Endothelial cell of umbilical vein (primary cell): Measurements from ENCODE around the gene ZNRF3. TPM values are rescaled to one million over a fixed set of nuclear protein-coding genes. Genes with fewer than 3 reads are reported as not detected.

Experiments used
- BruUV-seq: library from RNA; stranded (reverse); fragments of 400-500 nt; replicated peaks from 2 replicates; lab custom pipeline; 2021; lab: Mats Ljungman, UMichigan
- CTCF ChIA-PET: fragments of 300-600, 350-600 bp; sonication (Branson Sonifier 250); formaldehyde crosslinking; loops from one replicate; lab custom pipeline; 2021; ENCODE audit warnings: antibody characterized with exemption, inconsistent platforms; lab: Charles Lee
- POLR2A ChIA-PET: fragments of 300-600, 350-600 bp; sonication (Branson Sonifier 250); formaldehyde crosslinking; loops from one replicate; lab custom pipeline; 2021; ENCODE audit warnings: antibody characterized with exemption, inconsistent platforms; lab: Charles Lee
- DNase-seq: peaks from one replicate; pipeline ENCODE4 v3.0.0-alpha.2; 2011; ENCODE audit warnings: low read depth, low spot score
- FAIRE-seq: peaks from 2 replicates; lab custom pipeline; 2011; peaks lifted over from hg19 to GRCh38; lab: Jason Lieb, UNC
- H2AFZ ChIP-seq: 2 replicates; pipeline ENCODE4 v1.6.0; 2012; ENCODE audit warnings: low read depth, low read length, control low read depth, inconsistent platforms
- H3K27ac ChIP-seq: 2 replicates; pipeline ENCODE4 v1.5.1; 2011; ENCODE audit warnings: low read depth, mild to moderate bottlenecking, control low read depth, low read length, moderate library complexity; ENCODE audit not compliant: insufficient read depth
- H3K27me3 ChIP-seq, 2 experiments: 2 replicates each; pipeline versions ENCODE4 v1.6.0 to v1.6.1; 2011; ENCODE audit warnings: low read length in 2 of 2, mixed read lengths in 1 of 2; ENCODE audit not compliant: control insufficient read depth in 2 of 2, insufficient read depth in 2 of 2
- H3K36me3 ChIP-seq, 2 experiments: 2 replicates in 1 of 2; 3 replicates in 1 of 2; pipeline ENCODE4 v1.5.1; 2011; ENCODE audit warnings: low read length in 2 of 2, mild to moderate bottlenecking in 1 of 2, moderate library complexity in 1 of 2; ENCODE audit not compliant: control insufficient read depth in 2 of 2, insufficient read depth in 2 of 2; ENCODE audit errors: extremely low read depth in 1 of 2
- H3K4me1 ChIP-seq: 3 replicates; pipeline ENCODE4 v1.5.1; 2011; ENCODE audit warnings: mild to moderate bottlenecking, low read length; ENCODE audit not compliant: control insufficient read depth, insufficient read depth; ENCODE audit errors: extremely low read depth
- H3K4me2 ChIP-seq: 2 replicates; pipeline ENCODE4 v1.6.1; 2011; ENCODE audit warnings: low read length, control low read depth, mixed read lengths; ENCODE audit not compliant: insufficient read depth
- H3K4me3 ChIP-seq, 3 experiments: fragments of 200-600 bp in 1 of 3; sonication (generic), shearing (Covaris generic) in 1 of 3; replicated peaks in 1 of 3; 2 replicates each; pipeline ENCODE4 v1.5.1; 2011 to 2016; ENCODE audit warnings: control low read depth in 3 of 3, low read length in 3 of 3, mild to moderate bottlenecking in 2 of 3, inconsistent platforms in 1 of 3, low read depth in 1 of 3, moderate library complexity in 1 of 3; ENCODE audit not compliant: insufficient read depth in 1 of 3
- H3K79me2 ChIP-seq: 2 replicates; pipeline ENCODE4 v1.6.0; 2012; ENCODE audit warnings: low read length, inconsistent platforms; ENCODE audit not compliant: control insufficient read depth, insufficient read depth
- H3K9ac ChIP-seq: replicated peaks from 2 replicates; pipeline ENCODE3; 2011; ENCODE audit warnings: low read length, control low read depth; ENCODE audit not compliant: insufficient read depth; ENCODE audit errors: extremely low read depth
- H3K9me1 ChIP-seq: replicated peaks from 3 replicates; pipeline ENCODE4 v1.6.0; 2011; ENCODE audit warnings: mild to moderate bottlenecking, low read length; ENCODE audit not compliant: control insufficient read depth, insufficient read depth; ENCODE audit errors: extremely low read depth
- H3K9me3 ChIP-seq: replicated peaks from 2 replicates; pipeline ENCODE4 v1.5.1; 2012; ENCODE audit warnings: low read length, inconsistent platforms; ENCODE audit not compliant: control insufficient read depth, insufficient read depth
- H4K20me1 ChIP-seq: replicated peaks from 2 replicates; pipeline ENCODE3; 2011; ENCODE audit warnings: mild to moderate bottlenecking, low read length; ENCODE audit not compliant: control insufficient read depth, insufficient read depth; ENCODE audit errors: extremely low read depth
- EZH2 ChIP-seq: IDR thresholded peaks from 2 replicates; pipeline ENCODE4 v1.6.1; 2012; ENCODE audit warnings: borderline replicate concordance, low read depth, mild to moderate bottlenecking, moderate library complexity, low read length, inconsistent platforms; ENCODE audit not compliant: severe bottlenecking
- FOS ChIP-seq: IDR thresholded peaks from 2 replicates; pipeline ENCODE4 v1.6.1; 2011; ENCODE audit warnings: mild to moderate bottlenecking, low read length, moderate library complexity, borderline replicate concordance; ENCODE audit not compliant: insufficient read depth
- GATA2 ChIP-seq: IDR thresholded peaks from 2 replicates; pipeline ENCODE4 v1.7.0; 2011; ENCODE audit warnings: low read depth, mild to moderate bottlenecking, moderate library complexity, mixed read lengths, low read length; ENCODE audit not compliant: insufficient read length, insufficient read depth
- JUN ChIP-seq: IDR thresholded peaks from 2 replicates; pipeline ENCODE4 v1.6.1; 2011; ENCODE audit warnings: borderline replicate concordance, low read depth; ENCODE audit not compliant: insufficient read length, insufficient read depth
- MYC ChIP-seq: IDR thresholded peaks from one replicate; pipeline ENCODE4 v1.6.1; 2011; ENCODE audit warnings: mild to moderate bottlenecking, low read depth, low read length
- POLR2A ChIP-seq: IDR thresholded peaks from 2 replicates; pipeline ENCODE4 v1.6.1; 2012; ENCODE audit warnings: low read depth, mild to moderate bottlenecking, control low read depth, low read length
- POLR2AphosphoS5 ChIP-seq: IDR thresholded peaks from 2 replicates; pipeline ENCODE4 v1.6.1; 2012; ENCODE audit warnings: low read depth, mild to moderate bottlenecking, control low read depth, low read length, moderate library complexity; ENCODE audit not compliant: insufficient read depth
- dilution Hi-C: fragments of 300-500 bp; cut with MboI; formaldehyde crosslinking; loops from one replicate; pipeline ENCODE4 v1.15.0; 2019; ENCODE audit warnings: low sequenced_read_pairs; ENCODE audit not compliant: extremely low pct_ligation_motif_present
- intact Hi-C: fragments of 100-400 bp; cut with micrococcal nuclease; formaldehyde crosslinking; loops from one replicate; pipeline ENCODE4 v1.10.0; 2022
- polyA plus RNA-seq, 4 experiments: library from polyadenylated mRNA; depleted of rRNA in 3 of 4; stranded (reverse) in 3 of 4; unstranded in 1 of 4; fragments of >200 nt; gene quantifications; 2 replicates each; pipeline versions ENCODE4 v1.2.1 to v1.2.3, GENCODE V29; 2011 to 2012; ENCODE audit warnings: missing spikeins in 1 of 4
- total RNA-seq: library from RNA; stranded (reverse); gene quantifications from 2 replicates; pipeline ENCODE4 v1.2.3, GENCODE V29; 2021
- TF ChIP-seq, protein P1 (sequence below), 2 donors: IDR thresholded peaks; 1 replicate in 1 of 2; 2 replicates in 1 of 2; pipeline ENCODE4 v1.5.1; 2011; ENCODE audit warnings: low read length in 2 of 2, mild to moderate bottlenecking in 2 of 2, moderate library complexity in 2 of 2, control low read depth in 1 of 2, inconsistent platforms in 1 of 2, low read depth in 1 of 2; ENCODE audit not compliant: insufficient read depth in 1 of 2; ENCODE audit errors: extremely low read depth in 1 of 2
- TF ChIP-seq, protein P2 (sequence below): IDR thresholded peaks from 2 replicates; pipeline ENCODE4 v1.6.1; 2011; ENCODE audit not compliant: insufficient read depth, insufficient read length

The ZNRF3 gene
- total and polyA plus RNA-seq, 2 donors (not counting 3 experiments of a cell fraction or from before 2014, with no cell fraction given): 2.7 to 5.2 TPM

DNA sequence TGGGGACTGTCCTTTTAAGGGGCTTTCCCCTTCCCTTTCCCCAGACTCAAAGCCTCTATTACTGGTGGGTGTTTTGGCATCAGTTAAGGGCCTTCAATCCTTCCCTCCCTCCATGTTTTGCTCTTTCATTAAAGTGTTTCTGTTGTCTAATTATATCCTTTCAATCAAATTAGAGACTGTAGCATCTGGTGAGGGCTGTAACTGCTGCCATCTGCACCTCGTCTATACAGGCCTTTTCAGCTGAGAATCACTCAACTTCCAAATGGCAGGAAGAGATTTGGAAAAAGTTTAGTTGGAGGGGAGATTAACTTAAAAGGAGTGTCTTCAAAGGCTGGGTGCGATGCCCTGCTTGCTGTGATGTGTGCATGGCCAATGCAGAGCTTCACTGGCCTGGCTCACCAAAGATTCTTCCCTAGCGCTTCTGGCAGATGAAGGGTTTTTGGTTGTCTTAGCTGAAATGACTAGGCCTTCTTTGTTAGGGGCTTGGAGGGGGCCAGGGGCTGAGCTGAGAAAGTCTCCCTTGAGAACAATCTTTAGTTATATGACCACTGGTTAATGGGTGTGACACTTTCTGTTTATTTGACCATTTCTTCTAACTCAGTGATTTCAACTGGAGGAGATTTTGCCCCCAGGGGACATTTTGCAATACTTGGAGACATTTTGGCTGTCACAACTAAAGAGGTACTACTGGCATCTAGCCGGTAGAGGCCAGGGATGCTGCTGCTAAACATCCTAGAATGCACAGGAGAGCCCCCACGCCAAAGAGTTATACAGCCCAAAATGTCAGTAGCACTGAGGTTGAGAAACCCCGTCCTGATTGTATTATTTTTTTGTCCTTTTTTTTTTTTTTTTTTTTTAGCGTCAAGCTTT lies 197.0 kb downstream of the ZNRF3 start:
- no peaks in the 10 kb centered on the region for H3K36me3 ChIP-seq
- H3K9me1 ChIP-seq: no peaks in the 10 kb centered on the region
- H3K9me3 ChIP-seq: no peaks in the 10 kb centered on the region
- dilution Hi-C loops: no loop called here
- ChIA-PET CTCF (no interaction called here), POLR2A (no interaction called here)
- H3K27me3 ChIP-seq: peaks cover 4 to 10% of the 10 kb centered on the region in 2 experiments
- H2AFZ ChIP-seq: no peak overlapping the region
- intact Hi-C loops: no loop called here
- FAIRE-seq (no peak), DNase-seq (no peak)
- H3K27ac ChIP-seq: no peak overlapping the region
- H4K20me1 ChIP-seq: no peaks in the 10 kb centered on the region
- H3K4me2 ChIP-seq: no peak overlapping the region
- no peak for TF ChIP-seq POLR2AphosphoS5
- TF ChIP-seq FOS: no peak
- TF ChIP-seq GATA2: no peak
- no peak for TF ChIP-seq EZH2
- no peak for TF ChIP-seq JUN
- TF ChIP-seq POLR2A: no peak
- TF ChIP-seq, protein P1, sequence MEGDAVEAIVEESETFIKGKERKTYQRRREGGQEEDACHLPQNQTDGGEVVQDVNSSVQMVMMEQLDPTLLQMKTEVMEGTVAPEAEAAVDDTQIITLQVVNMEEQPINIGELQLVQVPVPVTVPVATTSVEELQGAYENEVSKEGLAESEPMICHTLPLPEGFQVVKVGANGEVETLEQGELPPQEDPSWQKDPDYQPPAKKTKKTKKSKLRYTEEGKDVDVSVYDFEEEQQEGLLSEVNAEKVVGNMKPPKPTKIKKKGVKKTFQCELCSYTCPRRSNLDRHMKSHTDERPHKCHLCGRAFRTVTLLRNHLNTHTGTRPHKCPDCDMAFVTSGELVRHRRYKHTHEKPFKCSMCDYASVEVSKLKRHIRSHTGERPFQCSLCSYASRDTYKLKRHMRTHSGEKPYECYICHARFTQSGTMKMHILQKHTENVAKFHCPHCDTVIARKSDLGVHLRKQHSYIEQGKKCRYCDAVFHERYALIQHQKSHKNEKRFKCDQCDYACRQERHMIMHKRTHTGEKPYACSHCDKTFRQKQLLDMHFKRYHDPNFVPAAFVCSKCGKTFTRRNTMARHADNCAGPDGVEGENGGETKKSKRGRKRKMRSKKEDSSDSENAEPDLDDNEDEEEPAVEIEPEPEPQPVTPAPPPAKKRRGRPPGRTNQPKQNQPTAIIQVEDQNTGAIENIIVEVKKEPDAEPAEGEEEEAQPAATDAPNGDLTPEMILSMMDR (IDR thresholded peaks at IDR 0.05; ENCODE audit: extremely low read depth in 1 of 2, insufficient read depth in 1 of 2, low read depth in 1 of 2, low read length in 2 of 2): no peak
- TF ChIP-seq, protein P2, sequence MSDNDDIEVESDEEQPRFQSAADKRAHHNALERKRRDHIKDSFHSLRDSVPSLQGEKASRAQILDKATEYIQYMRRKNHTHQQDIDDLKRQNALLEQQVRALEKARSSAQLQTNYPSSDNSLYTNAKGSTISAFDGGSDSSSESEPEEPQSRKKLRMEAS: no peak
- no peak for TF ChIP-seq MYC
- BruUV-seq: no TSS peak
- H3K4me1 ChIP-seq: no peaks in the 10 kb centered on the region
- no peak overlapping the region for H3K9ac ChIP-seq
- H3K79me2 ChIP-seq: no peaks in the 10 kb centered on the region
- H3K4me3 ChIP-seq: no peak overlapping the region
